Right hindlimb (tissue), 1 donor: ENCODE data around the gene PACS2.

Experiments used
- DNase-seq: peaks from one replicate; pipeline ENCODE4 v3.0.0-alpha.2; 2018

The PACS2 gene

DNA sequence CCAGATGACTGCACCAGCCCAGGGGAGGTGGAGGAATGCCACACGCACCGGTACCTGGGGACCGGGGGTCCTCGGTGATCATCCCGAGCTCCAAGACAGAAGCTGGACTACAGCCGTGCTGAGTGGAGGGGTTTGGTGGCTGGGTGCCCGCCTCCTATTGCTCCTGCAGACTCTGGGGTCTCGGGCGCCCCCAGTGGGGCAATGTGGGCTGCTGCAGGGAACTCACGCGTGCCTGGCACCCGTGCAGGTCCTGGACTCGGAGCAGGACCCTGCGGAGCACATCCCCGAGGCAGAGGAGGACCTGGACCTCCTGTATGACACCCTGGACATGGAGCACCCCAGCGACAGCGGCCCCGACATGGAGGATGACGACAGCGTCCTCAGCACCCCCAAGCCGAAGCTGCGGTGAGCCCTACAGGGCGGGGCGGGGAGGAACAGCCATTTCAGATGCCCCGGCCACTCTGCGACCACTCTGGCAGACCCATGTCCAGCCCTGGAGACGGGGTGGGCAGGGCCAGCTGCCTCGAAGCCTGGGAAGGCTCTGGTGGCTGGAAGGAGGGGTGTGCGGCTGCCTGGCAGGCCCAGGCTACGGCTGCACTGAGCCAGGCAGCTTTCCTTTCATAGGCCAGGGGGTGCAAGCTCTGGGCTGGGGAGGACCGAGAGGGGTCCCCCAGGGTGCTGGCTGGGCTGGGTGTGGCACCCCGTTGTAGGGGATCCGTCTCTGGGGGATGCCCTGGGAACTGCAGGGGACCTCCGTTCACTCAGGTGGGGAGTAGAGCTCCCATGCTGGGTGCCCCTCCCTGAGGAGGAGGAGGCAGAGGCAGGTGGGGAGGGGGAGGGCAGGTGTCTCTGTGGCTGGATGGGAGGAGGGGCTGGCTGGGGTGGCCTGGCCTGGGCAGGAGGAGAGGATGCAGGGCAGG, 62.2 kb downstream of the PACS2 start:
- no peak for DNase-seq

- DNase-seq = no peak
These were observed 63.1 kb downstream of the PACS2 start for GRCh38 chr14:105377555-105378182.

DNA sequence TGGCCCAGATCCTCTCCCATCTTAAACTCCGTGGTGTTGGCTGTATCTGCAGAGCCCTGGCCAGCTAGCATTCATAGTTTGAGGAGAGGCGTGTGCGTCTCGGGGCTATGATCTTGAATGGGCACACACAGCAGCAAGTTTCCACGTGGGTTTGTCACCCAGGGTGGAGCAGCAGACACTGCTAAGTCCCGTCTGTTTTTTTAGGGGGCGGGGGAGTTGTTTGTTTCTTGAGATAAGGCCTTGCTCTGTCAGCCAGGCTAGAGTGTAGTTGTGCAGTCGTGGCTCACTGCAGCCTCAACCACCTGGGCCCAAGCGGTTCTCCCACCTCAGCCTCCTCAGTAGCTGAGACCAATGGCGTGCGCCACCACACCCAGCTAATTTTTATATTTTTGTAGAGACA, 63.7 kb downstream of the PACS2 start:
- DNase-seq = no peak

GRCh38 chr14:105378873-105379685, 64.5 kb downstream of the PACS2 start:
- DNase-seq = no peak

DNA sequence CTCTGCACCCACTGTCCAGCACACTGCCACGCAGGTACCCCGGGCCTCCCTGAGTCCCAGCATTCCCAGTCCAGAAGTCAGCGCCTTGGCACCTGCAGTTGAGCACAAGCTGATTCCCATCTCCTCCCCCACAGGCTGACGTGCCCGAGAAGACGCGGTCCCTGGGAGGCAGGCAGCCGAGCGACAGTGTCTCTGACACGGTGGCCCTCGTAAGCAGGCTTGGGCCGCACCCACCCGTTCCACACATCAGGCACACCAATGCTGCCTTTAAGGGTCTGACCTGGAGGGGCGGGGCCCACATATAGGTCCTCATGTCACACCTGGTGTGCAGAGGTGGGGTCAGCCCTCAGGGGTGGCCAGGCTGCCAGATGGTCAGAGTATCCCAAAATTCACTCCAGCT, 65.4 kb downstream of the PACS2 start:
- DNase-seq = no peak

DNA sequence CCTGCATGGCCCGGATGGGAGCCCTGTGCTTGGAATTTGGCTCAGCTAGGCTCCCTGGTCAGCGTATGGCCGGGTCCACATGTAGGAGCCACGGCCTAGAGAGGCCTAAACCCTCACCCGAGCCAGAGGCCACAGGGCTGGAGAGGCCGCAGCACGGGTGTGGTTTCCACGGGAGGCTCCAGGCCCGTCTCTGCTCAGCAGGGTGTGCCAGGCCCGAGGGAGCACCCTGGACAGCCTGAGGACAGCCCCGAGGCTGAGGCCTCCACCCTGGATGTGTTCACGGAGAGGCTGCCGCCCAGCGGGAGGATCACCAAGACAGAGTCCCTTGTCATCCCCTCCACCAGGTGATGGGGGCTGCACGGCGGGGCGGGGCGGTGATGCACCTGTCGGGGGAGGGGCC, 66.2 kb downstream of the PACS2 start:
- DNase-seq = no peak

- DNase-seq = no peak
These were observed 67.1 kb downstream of the PACS2 start for GRCh38 chr14:105381446-105382342.

GRCh38 chr14:105382343-105383082, 68.0 kb downstream of the PACS2 start:
- no peak for DNase-seq

DNA sequence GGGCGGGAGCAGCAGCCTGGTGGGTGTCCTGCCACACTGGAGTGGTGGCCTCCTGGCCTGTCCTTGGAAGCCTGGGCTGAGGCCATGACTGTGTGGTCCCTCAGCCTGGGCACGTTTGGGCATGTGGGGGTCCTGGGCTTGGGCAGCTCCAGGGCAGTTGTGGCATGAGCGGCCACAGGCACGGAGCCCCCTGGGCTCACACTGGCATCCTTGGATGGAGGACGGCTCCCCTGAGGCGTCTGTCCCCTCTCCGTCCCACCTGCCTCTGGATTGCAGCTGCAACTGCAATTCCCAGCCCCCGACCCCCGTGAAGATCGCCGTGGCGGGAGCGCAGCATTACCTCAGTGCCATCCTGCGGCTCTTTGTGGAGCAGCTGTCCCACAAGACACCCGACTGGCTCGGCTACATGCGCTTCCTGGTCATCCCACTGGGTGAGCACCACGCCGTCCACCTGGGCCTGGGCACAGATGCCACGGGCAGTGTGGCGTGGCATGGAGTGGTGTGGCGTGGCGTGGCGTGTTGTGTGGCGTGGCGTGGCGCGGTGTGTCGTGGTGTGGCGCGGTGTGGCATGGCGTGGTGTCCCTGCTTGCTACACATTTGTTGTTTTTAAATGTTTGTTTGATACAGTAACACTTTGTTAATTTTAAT, 68.7 kb downstream of the PACS2 start:
- no peak for DNase-seq

- no peak for DNase-seq
These were observed 69.6 kb downstream of the PACS2 start for GRCh38 chr14:105384041-105384557.

- no peak for DNase-seq
These were observed 70.2 kb downstream of the PACS2 start for GRCh38 chr14:105384605-105385321.

GRCh38 chr14:105385322-105385637, 70.7 kb downstream of the PACS2 start:
- no peak for DNase-seq

- no peak for DNase-seq
These were observed 71.3 kb downstream of the PACS2 start for GRCh38 chr14:105385698-105386365.

GRCh38 chr14:105386581-105387529, 72.3 kb downstream of the PACS2 start:
- DNase-seq = no peak

- DNase-seq = no peak
These were observed 73.0 kb downstream of the PACS2 start for GRCh38 chr14:105387530-105387922.

GRCh38 chr14:105388110-105388951, 73.8 kb downstream of the PACS2 start:
- DNase-seq = no peak

DNA sequence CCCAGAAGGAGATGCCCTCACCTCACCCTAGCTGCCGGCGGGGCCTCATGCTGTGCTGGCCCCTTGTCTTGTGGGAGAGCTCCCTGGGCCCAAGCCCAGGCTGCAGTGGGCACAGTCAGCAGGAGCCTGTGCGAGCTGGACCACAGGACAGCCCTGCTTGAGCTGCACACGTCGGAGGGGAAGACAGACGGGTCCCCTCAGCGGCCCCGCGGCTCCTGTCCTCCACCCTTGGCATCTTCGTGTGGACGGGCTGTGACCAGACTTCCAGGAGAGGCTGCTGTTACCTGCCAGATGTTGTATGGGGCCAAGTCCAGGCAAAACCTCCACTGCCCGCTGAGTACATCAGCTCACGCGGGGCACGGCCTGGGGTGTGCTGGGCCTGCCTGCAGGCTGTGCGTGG, 74.4 kb downstream of the PACS2 start:
- no peak for DNase-seq

GRCh38 chr14:105389534-105389933, 75.0 kb downstream of the PACS2 start:
- no peak for DNase-seq
